ENCODE measurements around the gene FAM53A. TPM values are rescaled to one million over a fixed set of nuclear protein-coding genes. Genes with fewer than 3 reads are reported as not detected.

FAM53A gene
- total and polyA plus RNA-seq, 2 of the 4 experiments (the other 2 are of a cell fraction) = 2.0 to 3.1 TPM

DNA sequence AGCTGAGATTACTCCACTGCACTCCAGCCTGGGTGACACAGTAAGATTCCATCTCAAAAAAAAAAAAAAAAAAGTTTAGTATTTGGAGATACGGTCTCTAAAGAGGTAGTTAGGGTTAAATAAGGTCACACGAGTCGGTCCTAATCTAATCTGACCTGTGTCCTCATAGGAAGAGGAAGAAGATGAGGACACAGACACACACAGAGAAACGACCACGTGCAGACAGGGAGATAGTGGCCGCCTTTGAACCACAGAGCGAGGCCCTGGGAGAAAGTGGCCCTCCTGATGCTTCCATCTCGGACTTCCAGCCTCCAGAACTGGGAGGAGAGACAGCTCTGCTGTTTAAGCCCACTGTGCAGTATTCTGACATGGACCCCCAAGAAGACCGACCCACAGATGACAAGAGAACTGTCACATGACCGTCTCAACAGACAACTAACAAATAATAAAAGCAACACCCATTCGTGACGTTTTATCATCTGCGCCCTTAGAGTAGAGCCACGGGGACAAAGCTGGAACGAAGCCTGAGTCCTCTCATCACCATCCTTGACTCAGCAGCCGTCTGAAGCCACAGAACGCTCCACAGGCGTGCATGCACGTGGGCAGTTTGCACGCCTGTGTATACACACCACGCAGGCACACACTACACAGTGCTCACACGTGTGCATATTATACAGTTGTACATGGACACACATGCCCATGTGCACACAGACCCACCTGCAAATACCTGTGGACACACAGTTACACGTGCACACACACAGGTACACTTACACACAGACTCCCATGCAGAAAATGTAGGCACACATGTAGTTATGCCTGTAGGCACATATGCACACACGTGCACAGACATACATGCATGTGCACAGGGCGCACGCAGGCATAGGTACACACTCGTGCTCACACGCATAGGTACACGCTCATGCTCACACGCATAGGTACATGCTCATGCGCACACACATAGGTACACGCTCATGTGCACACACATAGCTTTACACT lies 51.7 kb downstream of the FAM53A start (continued):
- TF ChIP-seq, protein P1, sequence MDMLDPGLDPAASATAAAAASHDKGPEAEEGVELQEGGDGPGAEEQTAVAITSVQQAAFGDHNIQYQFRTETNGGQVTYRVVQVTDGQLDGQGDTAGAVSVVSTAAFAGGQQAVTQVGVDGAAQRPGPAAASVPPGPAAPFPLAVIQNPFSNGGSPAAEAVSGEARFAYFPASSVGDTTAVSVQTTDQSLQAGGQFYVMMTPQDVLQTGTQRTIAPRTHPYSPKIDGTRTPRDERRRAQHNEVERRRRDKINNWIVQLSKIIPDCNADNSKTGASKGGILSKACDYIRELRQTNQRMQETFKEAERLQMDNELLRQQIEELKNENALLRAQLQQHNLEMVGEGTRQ (IDR thresholded peaks at IDR 0.05; ENCODE audit: low read depth, low read length) = no peak
- TF ChIP-seq CHD1 (IDR thresholded peaks at IDR 0.05; ENCODE audit: low read depth, low read length) (no peak), FOS (IDR thresholded peaks at IDR 0.05; ENCODE audit: low read depth, low read length) (no peak)

DNA sequence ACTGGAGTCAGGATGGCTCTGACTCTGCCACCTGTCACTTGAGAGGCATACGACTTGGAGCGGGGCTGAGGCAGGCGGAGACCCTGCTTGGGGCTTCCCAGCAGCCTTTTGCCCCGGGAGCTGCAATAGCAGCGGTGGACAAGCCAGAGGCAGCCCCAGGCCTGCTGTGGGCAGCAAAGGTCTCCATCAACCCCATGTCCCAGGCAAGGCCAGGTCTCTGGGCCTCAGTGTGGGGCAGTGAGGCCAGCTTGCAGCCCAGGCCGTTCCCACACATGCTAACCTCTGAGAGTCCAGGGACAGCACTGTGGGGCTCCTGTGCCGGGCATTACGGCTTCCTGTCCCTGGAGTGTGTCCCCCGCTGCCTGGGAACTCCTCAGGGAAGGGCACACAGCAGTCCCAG lies 53.0 kb downstream of the FAM53A start:
- Histone ChIP-seq H4K20me1 (ENCODE audit: insufficient read depth, low read length) (peaks cover 3% of the 10 kb centered on the region; the same call in 1 of the 2 replicates), H2AFZ (replicated peaks; ENCODE audit: low read length, poor library complexity) (no peak overlapping the region), H2BK15ac (ENCODE audit: low read depth, low read length) (no peak overlapping the region), H3K36me3 (ENCODE audit: control insufficient read depth, insufficient read depth, low read length) (no peaks in the 10 kb centered on the region), H3K9ac (ENCODE audit: low read depth, low read length) (no peak overlapping the region), H3K27ac (ENCODE audit: insufficient read depth, low read length) (no peak overlapping the region), H3K27me3 (ENCODE audit: control insufficient read depth, insufficient read depth, low read length) (peaks cover 2% of the 10 kb centered on the region; the same call in 1 of the 2 replicates), H3K4me1 (ENCODE audit: control insufficient read depth, insufficient read depth, low read length) (no peaks in the 10 kb centered on the region), H3K9me1 (ENCODE audit: insufficient read depth, low read length) (peaks cover 6% of the 10 kb centered on the region), H4K5ac (ENCODE audit: low read depth, low read length) (no peak overlapping the region), H2BK20ac (ENCODE audit: low read depth, low read length) (no peak overlapping the region), H2BK120ac (ENCODE audit: low read depth, low read length) (no peak overlapping the region), H3K56ac (ENCODE audit: extremely low read depth, insufficient read depth, low read length) (no peak overlapping the region), H3K18ac (ENCODE audit: low read depth, low read length) (no peak overlapping the region), H2AK5ac (ENCODE audit: low read depth, low read length) (no peak overlapping the region), H3K9me3 (ENCODE audit: control insufficient read depth, insufficient read depth, low read length) (peaks cover 6% of the 10 kb centered on the region), H3K4me2 (ENCODE audit: low read depth, low read length) (no peak overlapping the region), H3K4ac (ENCODE audit: low read depth, low read length) (no peak overlapping the region), H4K8ac (ENCODE audit: low read depth in 2 of 2, low read length in 2 of 2) (no peak overlapping the region), H3K79me1 (ENCODE audit: low read depth in 1 of 2, low read length in 2 of 2) (no peaks in the 10 kb centered on the region), H4K91ac (ENCODE audit: insufficient read depth, low read depth, low read length) (no peak overlapping the region), H2BK5ac (ENCODE audit: low read depth, low read length, poor library complexity, severe bottlenecking) (no peak overlapping the region), H3K4me3 (ENCODE audit: insufficient read depth, low read depth, low read length) (no peak overlapping the region), H2AK9ac (replicated peaks; ENCODE audit: low read depth, low read length, poor library complexity) (no peak overlapping the region), H3K23ac (ENCODE audit: low read depth, low read length) (no peak overlapping the region), H3K14ac (replicated peaks; ENCODE audit: low read depth, low read length) (no peak overlapping the region)
- ChIA-PET POLR2A (ENCODE audit: unreplicated experiment) (no interaction called here), CTCF (interaction anchor here (0.8 to 0.9 kb wide), 2 partner anchors 62 to 96 kb away, joined by 3 read pairs; no protein-coding TSS in a partner anchor)
- in situ Hi-C loops (cut with MboI; ENCODE audit: low sequenced_read_pairs) = loop anchor here (10.0 to 25.0 kb wide), 2 partner anchors 276 to 469 kb away; partner anchors contain the start of gene SPON2
- WGBS, 2 experiments (ENCODE audit: extremely low coverage in 2 of 2, insufficient read length in 1 of 2) = 75% methylated on average over 5 of the region's 9 CpGs; no CpG with 5 or more reads in 1 of the 2 experiments
- intact Hi-C loops (cut with micrococcal nuclease) = no loop called here
- no TSS peak for BruUV-seq (replicated peaks)
- dilution Hi-C loops (cut with HindIII; ENCODE audit: low sequenced_read_pairs, unreplicated experiment) = no loop called here
- no peak for DNase-seq
- ATAC-seq (ENCODE audit: low read depth) = no peak
- TF ChIP-seq RCOR1 (IDR thresholded peaks at IDR 0.05; ENCODE audit: insufficient replicate concordance, low read length) = no peak
- TF ChIP-seq, protein P2, sequence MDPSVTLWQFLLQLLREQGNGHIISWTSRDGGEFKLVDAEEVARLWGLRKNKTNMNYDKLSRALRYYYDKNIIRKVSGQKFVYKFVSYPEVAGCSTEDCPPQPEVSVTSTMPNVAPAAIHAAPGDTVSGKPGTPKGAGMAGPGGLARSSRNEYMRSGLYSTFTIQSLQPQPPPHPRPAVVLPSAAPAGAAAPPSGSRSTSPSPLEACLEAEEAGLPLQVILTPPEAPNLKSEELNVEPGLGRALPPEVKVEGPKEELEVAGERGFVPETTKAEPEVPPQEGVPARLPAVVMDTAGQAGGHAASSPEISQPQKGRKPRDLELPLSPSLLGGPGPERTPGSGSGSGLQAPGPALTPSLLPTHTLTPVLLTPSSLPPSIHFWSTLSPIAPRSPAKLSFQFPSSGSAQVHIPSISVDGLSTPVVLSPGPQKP (IDR thresholded peaks at IDR 0.05; ENCODE audit: borderline replicate concordance, low read depth, low read length) = no peak
- TF ChIP-seq NFE2L2 (IDR thresholded peaks at IDR 0.05; ENCODE audit: low read depth, low read length) = no peak
- TF ChIP-seq, protein P3, sequence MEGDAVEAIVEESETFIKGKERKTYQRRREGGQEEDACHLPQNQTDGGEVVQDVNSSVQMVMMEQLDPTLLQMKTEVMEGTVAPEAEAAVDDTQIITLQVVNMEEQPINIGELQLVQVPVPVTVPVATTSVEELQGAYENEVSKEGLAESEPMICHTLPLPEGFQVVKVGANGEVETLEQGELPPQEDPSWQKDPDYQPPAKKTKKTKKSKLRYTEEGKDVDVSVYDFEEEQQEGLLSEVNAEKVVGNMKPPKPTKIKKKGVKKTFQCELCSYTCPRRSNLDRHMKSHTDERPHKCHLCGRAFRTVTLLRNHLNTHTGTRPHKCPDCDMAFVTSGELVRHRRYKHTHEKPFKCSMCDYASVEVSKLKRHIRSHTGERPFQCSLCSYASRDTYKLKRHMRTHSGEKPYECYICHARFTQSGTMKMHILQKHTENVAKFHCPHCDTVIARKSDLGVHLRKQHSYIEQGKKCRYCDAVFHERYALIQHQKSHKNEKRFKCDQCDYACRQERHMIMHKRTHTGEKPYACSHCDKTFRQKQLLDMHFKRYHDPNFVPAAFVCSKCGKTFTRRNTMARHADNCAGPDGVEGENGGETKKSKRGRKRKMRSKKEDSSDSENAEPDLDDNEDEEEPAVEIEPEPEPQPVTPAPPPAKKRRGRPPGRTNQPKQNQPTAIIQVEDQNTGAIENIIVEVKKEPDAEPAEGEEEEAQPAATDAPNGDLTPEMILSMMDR (conservative IDR thresholded peaks at IDR 0.05; ENCODE audit: low read depth, low read length) = no peak
- TF ChIP-seq BHLHE40 (IDR thresholded peaks at IDR 0.05; ENCODE audit: low read depth, low read length) = no peak
- no peak for TF ChIP-seq SMC3 (IDR thresholded peaks at IDR 0.05; ENCODE audit: low read depth, low read length)
- no peak for TF ChIP-seq MAZ (IDR thresholded peaks at IDR 0.05; ENCODE audit: borderline replicate concordance, low read depth, low read length)
- TF ChIP-seq POLR2A (IDR thresholded peaks at IDR 0.05; ENCODE audit: low read depth, low read length) = no peak
